AG09319 (cell line): ENCODE data around the gene MARCO.

Source experiments
- DNase-seq: peaks from one replicate; pipeline ENCODE4 v3.0.0-alpha.2; 2010; ENCODE audit warnings: low read depth; ENCODE audit errors: extremely low read depth
- TF ChIP-seq, protein P1 (sequence below): IDR thresholded peaks from 2 replicates; pipeline ENCODE4 v1.5.1; 2011; ENCODE audit warnings: low read depth, mild to moderate bottlenecking, inconsistent platforms, low read length, moderate library complexity

MARCO gene

DNA sequence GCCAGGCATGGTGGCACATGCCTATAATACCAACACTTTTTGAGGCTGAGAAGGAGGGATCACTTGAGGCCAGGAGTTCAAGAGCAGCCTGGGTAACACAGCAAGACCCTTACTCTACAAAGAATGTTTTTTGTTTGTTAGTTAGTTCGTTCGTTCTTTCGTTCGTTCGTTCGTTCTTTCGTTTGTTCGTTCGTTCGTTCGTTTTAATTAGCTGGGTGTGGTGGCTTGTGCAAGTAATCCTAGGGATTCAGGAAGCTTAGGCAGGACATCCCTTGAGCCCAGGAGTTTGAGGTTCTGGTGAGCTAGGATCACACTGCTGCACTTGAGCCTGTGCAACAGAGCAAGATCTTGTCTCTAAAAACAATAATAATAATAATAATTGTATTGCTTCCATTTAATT is 98.7 kb downstream of the MARCO start:
- TF ChIP-seq, protein P1, sequence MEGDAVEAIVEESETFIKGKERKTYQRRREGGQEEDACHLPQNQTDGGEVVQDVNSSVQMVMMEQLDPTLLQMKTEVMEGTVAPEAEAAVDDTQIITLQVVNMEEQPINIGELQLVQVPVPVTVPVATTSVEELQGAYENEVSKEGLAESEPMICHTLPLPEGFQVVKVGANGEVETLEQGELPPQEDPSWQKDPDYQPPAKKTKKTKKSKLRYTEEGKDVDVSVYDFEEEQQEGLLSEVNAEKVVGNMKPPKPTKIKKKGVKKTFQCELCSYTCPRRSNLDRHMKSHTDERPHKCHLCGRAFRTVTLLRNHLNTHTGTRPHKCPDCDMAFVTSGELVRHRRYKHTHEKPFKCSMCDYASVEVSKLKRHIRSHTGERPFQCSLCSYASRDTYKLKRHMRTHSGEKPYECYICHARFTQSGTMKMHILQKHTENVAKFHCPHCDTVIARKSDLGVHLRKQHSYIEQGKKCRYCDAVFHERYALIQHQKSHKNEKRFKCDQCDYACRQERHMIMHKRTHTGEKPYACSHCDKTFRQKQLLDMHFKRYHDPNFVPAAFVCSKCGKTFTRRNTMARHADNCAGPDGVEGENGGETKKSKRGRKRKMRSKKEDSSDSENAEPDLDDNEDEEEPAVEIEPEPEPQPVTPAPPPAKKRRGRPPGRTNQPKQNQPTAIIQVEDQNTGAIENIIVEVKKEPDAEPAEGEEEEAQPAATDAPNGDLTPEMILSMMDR: no peak
- no peak for DNase-seq
